WTC11 (cell line): Measurements from ENCODE around the gene SUN2. TPM values are rescaled to one million over a fixed set of nuclear protein-coding genes. Genes with fewer than 3 reads are reported as not detected.

Experiments used
- ATAC-seq: fragments of 200-7000 bp; cut with Tn5 transposase; 2 replicates; pipeline ENCODE4 v1.10.0; 2021; ENCODE audit warnings: mild to moderate bottlenecking, moderate library complexity
- CTCF ChIA-PET: fragments of 300-600 bp; sonication (Branson Sonifier 250); formaldehyde crosslinking; loops from one replicate; lab custom pipeline; 2021; ENCODE audit warnings: antibody characterized with exemption; lab: Charles Lee
- POLR2A ChIA-PET: fragments of 350-600 bp; sonication (Branson Sonifier 250); formaldehyde crosslinking; loops from one replicate; lab custom pipeline; 2021; ENCODE audit warnings: antibody characterized with exemption; lab: Charles Lee
- DNase-seq: peaks from one replicate; pipeline ENCODE4 v3.0.0; 2021; ENCODE audit warnings: low spot score
- H3K27ac Mint-ChIP-seq: 2 replicates; pipeline ENCODE4 v1.8.0; 2021; ENCODE audit warnings: mixed read lengths
- H3K27me3 Mint-ChIP-seq: 2 replicates; pipeline ENCODE4 v1.8.0; 2021; ENCODE audit warnings: low read depth, mild to moderate bottlenecking, moderate library complexity, mixed read lengths
- H3K36me3 Mint-ChIP-seq: 2 replicates; pipeline ENCODE4 v1.8.0; 2021; ENCODE audit warnings: mixed read lengths
- H3K4me1 Mint-ChIP-seq: 2 replicates; pipeline ENCODE4 v1.8.0; 2022; ENCODE audit warnings: mixed read lengths
- H3K4me3 Mint-ChIP-seq: 2 replicates; pipeline ENCODE4 v1.8.0; 2021; ENCODE audit warnings: mild to moderate bottlenecking, moderate library complexity, mixed read lengths
- H3K9me3 Mint-ChIP-seq: 2 replicates; pipeline ENCODE4 v1.8.0; 2021; ENCODE audit warnings: mixed read lengths
- ATF1 ChIP-seq: sonication (generic); formaldehyde crosslinking; IDR thresholded peaks from 2 replicates; pipeline ENCODE4 v1.8.1; 2023; ENCODE audit warnings: mild to moderate bottlenecking, moderate library complexity, missing genetic modification reagents
- CTCF ChIP-seq: fragments of 200-600 bp; IDR thresholded peaks from 2 replicates; pipeline ENCODE4 v1.8.0; 2022; ENCODE audit warnings: antibody characterized with exemption
- ESRRA ChIP-seq: sonication (generic); formaldehyde crosslinking; IDR thresholded peaks from 2 replicates; pipeline ENCODE4 v1.8.1; 2022; ENCODE audit warnings: mild to moderate bottlenecking, missing genetic modification reagents, borderline replicate concordance
- ETV6 ChIP-seq: sonication (generic); formaldehyde crosslinking; IDR thresholded peaks from 2 replicates; pipeline ENCODE4 v1.8.1; 2022; ENCODE audit warnings: mild to moderate bottlenecking, missing genetic modification reagents
- SOX15 ChIP-seq: fragments of 250-450 bp; sonication (Bioruptor Pico); IDR thresholded peaks from 2 replicates; pipeline ENCODE4 v1.9.0; 2021; ENCODE audit warnings: mild to moderate bottlenecking
- total RNA-seq: library from RNA; stranded (reverse); gene quantifications from 3 replicates; pipeline ENCODE4 v1.2.3, GENCODE V29; 2021

The SUN2 gene
- total RNA-seq, 1 experiment from 2014 or later, result 30.1 TPM

- Mint-ChIP-seq H3K27me3 (no peaks in the 10 kb centered on the region; the same call in 1 of the 2 replicates), H3K4me3 (no peak overlapping the region), H3K9me3 (peaks cover 17% of the 10 kb centered on the region), H3K4me1 (peaks cover 12% of the 10 kb centered on the region), H3K27ac (no peak overlapping the region), H3K36me3 (peaks cover 60% of the 10 kb centered on the region)
- DNase-seq (no peak), ATAC-seq (no peak)
- TF ChIP-seq CTCF, result no peak
- TF ChIP-seq ATF1, result no peak
- no peak for TF ChIP-seq ETV6 (CRISPR knock-in tag)
- no peak for TF ChIP-seq SOX15 (CRISPR knock-in tag)
- TF ChIP-seq ESRRA (CRISPR knock-in tag), result no peak
- CTCF ChIA-PET, result no interaction called here
- POLR2A ChIA-PET, result no interaction called here
These were observed 70.9 kb downstream of the SUN2 start for GRCh38 chr22:38684895-38685294.

Other genes starting within 250 kb of the SUN2 start
- 399 to 507 TPM (median 489 TPM) in 3 replicates for gene DDX17, start 249.7 kb downstream of the SUN2 start, total RNA-seq
- gene DMC1, start 185.8 kb downstream of the SUN2 start, total RNA-seq, result 4.3 to 4.5 TPM (median 4.5 TPM) in 3 replicates
- gene FAM227A, start 99.6 kb downstream of the SUN2 start, total RNA-seq, result 3.8 to 6.3 TPM (median 6.0 TPM) in 3 replicates
- gene CBY1, start 99.4 kb downstream of the SUN2 start, total RNA-seq, result 26.5 to 28.3 TPM (median 28.1 TPM) in 3 replicates
- gene TOMM22, start 74.0 kb downstream of the SUN2 start, total RNA-seq, result 131 to 146 TPM (median 135 TPM) in 3 replicates
- gene JOSD1, start 55.1 kb downstream of the SUN2 start, total RNA-seq, result 22.2 to 26.2 TPM (median 24.5 TPM) in 3 replicates
- 98.9 to 108 TPM (median 101 TPM) in 3 replicates for gene GTPBP1, start 50.1 kb downstream of the SUN2 start, total RNA-seq
- gene DNAL4, start 38.1 kb upstream of the SUN2 start, total RNA-seq, result 11.8 to 12.2 TPM (median 12.1 TPM) in 3 replicates
- gene NPTXR, start 88.0 kb upstream of the SUN2 start, total RNA-seq, result 10.4 to 11.2 TPM (median 10.6 TPM) in 3 replicates
- gene CBX6, start 116.2 kb upstream of the SUN2 start, total RNA-seq, result 21.5 to 27.0 TPM (median 23.8 TPM) in 3 replicates
- gene APOBEC3A, start 201.6 kb upstream of the SUN2 start, total RNA-seq, result not detected in 3 replicates
- gene APOBEC3B, start 226.3 kb upstream of the SUN2 start, total RNA-seq, result 4.0 to 7.5 TPM (median 6.4 TPM) in 3 replicates